ENCODE data around the gene AKAP13.

- no peak for TF ChIP-seq CTCF (IDR thresholded peaks at IDR 0.05; ENCODE audit: control extremely low read depth in 1 of 3, insufficient read depth in 1 of 3, low read depth in 1 of 3, low read length in 3 of 3)
- TF ChIP-seq JUND (IDR thresholded peaks at IDR 0.05; ENCODE audit: low read length), result no peak
- no peak for TF ChIP-seq E2F6 (IDR thresholded peaks at IDR 0.05)
- no peak for TF ChIP-seq POLR2A (IDR thresholded peaks at IDR 0.05; ENCODE audit: control extremely low read depth in 1 of 2, low read depth in 2 of 2, low read length in 2 of 2)
- no peak for TF ChIP-seq EZH2 (IDR thresholded peaks at IDR 0.05; ENCODE audit: low read depth, low read length, severe bottlenecking)
- no peak for TF ChIP-seq SIRT6 (IDR thresholded peaks at IDR 0.05; ENCODE audit: low read length)
- no peak for TF ChIP-seq JUN (IDR thresholded peaks at IDR 0.05; ENCODE audit: low read depth, low read length)
- TF ChIP-seq RXRA (IDR thresholded peaks at IDR 0.05; ENCODE audit: insufficient read depth, low read depth, low read length), result no peak
- TF ChIP-seq ZNF274 (IDR thresholded peaks at IDR 0.05; ENCODE audit: borderline replicate concordance, extremely low read depth, low read length), result no peak
- TF ChIP-seq EP300 (IDR thresholded peaks at IDR 0.05; ENCODE audit: borderline replicate concordance in 1 of 2, low read depth in 2 of 2, low read length in 2 of 2), result no peak
- TF ChIP-seq SRF (IDR thresholded peaks at IDR 0.05; ENCODE audit: low read depth, low read length), result no peak
- TF ChIP-seq CBX8 (IDR thresholded peaks at IDR 0.05; ENCODE audit: borderline replicate concordance, low read depth, low read length), result no peak
Observed at GRCh38 chr15:85556618-85556895, 176.2 kb downstream of the AKAP13 start.

Data from H1 (cell line).